ENCODE results near the gene ZNF391. TPM values are rescaled to one million over a fixed set of nuclear protein-coding genes. Genes with fewer than 3 reads are reported as not detected.
"Not testable (repeated sequence)": the region's sequence is repeated elsewhere in the genome, so short reads cannot be mapped to it uniquely, and the experiment has no call there.

Gene ZNF391
- total and polyA plus RNA-seq, 2 of the 4 experiments (the other 2 are of a cell fraction): 0.18 to 0.22 TPM

DNA sequence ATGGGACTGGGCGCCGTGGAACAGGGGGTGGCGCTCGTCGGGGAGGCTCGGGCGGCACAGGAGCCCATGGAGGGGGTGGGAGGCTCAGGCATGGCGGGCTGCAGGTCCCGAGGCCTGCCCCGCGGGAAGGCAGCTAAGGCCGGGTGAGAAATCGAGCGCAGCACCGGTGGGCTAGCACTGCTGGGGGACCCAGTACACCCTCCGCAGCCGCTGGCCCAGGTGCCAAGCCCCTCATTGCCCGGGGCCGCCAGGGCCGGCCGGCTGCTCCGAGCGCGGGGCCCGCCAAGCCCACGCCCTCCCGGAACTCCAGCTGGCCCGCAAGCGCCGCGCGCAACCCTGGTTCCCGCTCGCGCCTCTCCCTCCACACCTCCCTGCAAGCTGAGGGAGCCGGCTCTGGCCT lies 36.3 kb downstream of the ZNF391 start:
- H4K5ac ChIP-seq (ENCODE audit: low read depth, low read length); DNase-seq; POLR2A ChIA-PET (ENCODE audit: unreplicated experiment); H2BK20ac ChIP-seq (ENCODE audit: low read depth, low read length); H3K9ac ChIP-seq (ENCODE audit: low read depth, low read length); H2AFZ ChIP-seq (replicated peaks; ENCODE audit: low read length, poor library complexity); H2AK5ac ChIP-seq (ENCODE audit: low read depth, low read length); CTCF ChIA-PET; intact Hi-C loops (cut with micrococcal nuclease); H3K79me1 ChIP-seq (ENCODE audit: low read depth in 1 of 2, low read length in 2 of 2); H2BK5ac ChIP-seq (ENCODE audit: low read depth, low read length, poor library complexity, severe bottlenecking); H2BK15ac ChIP-seq (ENCODE audit: low read depth, low read length); BruUV-seq (replicated peaks); H4K20me1 ChIP-seq (ENCODE audit: insufficient read depth, low read length); H4K8ac ChIP-seq (ENCODE audit: low read depth in 2 of 2, low read length in 2 of 2); H3K9me1 ChIP-seq (ENCODE audit: insufficient read depth, low read length); H3K4ac ChIP-seq (ENCODE audit: low read depth, low read length); H3K4me3 ChIP-seq (ENCODE audit: insufficient read depth, low read depth, low read length); H3K27ac ChIP-seq (ENCODE audit: insufficient read depth, low read length); in situ Hi-C loops (cut with MboI; ENCODE audit: low sequenced_read_pairs); H2AK9ac ChIP-seq (replicated peaks; ENCODE audit: low read depth, low read length, poor library complexity); H3K18ac ChIP-seq (ENCODE audit: low read depth, low read length); H3K36me3 ChIP-seq (ENCODE audit: control insufficient read depth, insufficient read depth, low read length); H3K14ac ChIP-seq (replicated peaks; ENCODE audit: low read depth, low read length); dilution Hi-C loops (cut with HindIII; ENCODE audit: low sequenced_read_pairs, unreplicated experiment); H3K56ac ChIP-seq (ENCODE audit: extremely low read depth, insufficient read depth, low read length); H3K23ac ChIP-seq (ENCODE audit: low read depth, low read length); H3K4me2 ChIP-seq (ENCODE audit: low read depth, low read length); H2BK120ac ChIP-seq (ENCODE audit: low read depth, low read length); H3K27me3 ChIP-seq (ENCODE audit: control insufficient read depth, insufficient read depth, low read length); H3K4me1 ChIP-seq (ENCODE audit: control insufficient read depth, insufficient read depth, low read length); H4K91ac ChIP-seq (ENCODE audit: insufficient read depth, low read depth, low read length); H3K9me3 ChIP-seq (ENCODE audit: control insufficient read depth, insufficient read depth, low read length); ATAC-seq (ENCODE audit: low read depth): not testable (repeated sequence)
- WGBS, 2 experiments (ENCODE audit: extremely low coverage in 2 of 2, insufficient read length in 1 of 2): 74% methylated on average over 7 of the region's 36 CpGs; no CpG with 5 or more reads in 1 of the 2 experiments
